HEK293T (cell line): ENCODE data around the gene GXYLT1.
A peak's percentile ranks its signal among the peaks of the same experiment; 100 is the strongest.

Source experiments
- CTCF ChIA-PET: fragments of 350-600 bp; formaldehyde crosslinking; extraction: SDS; loops from one replicate; lab custom pipeline; 2021; ENCODE audit warnings: antibody characterized with exemption, inconsistent platforms; lab: Yijun Ruan, JAX
- POLR2A ChIA-PET: fragments of 350-600 bp; formaldehyde crosslinking; extraction: SDS; loops from one replicate; lab custom pipeline; 2020; ENCODE audit warnings: antibody characterized with exemption, inconsistent platforms; lab: Yijun Ruan, JAX
- DNase-seq: peaks from one replicate; pipeline ENCODE4 v3.0.0; 2012; ENCODE audit warnings: mixed read lengths; ENCODE audit errors: extremely low spot score
- ARNT ChIP-seq: fragments of 450-650 bp; IDR thresholded peaks from 2 replicates; pipeline ENCODE4 v1.6.1; 2017; ENCODE audit warnings: mild to moderate bottlenecking
- BHLHE40 ChIP-seq: fragments of 450-650 bp; IDR thresholded peaks from 2 replicates; pipeline ENCODE4 v1.6.1; 2016; ENCODE audit warnings: mild to moderate bottlenecking, moderate library complexity, borderline replicate concordance
- CTBP1 ChIP-seq: fragments of 450-650 bp; IDR thresholded peaks from 2 replicates; pipeline ENCODE4 v1.6.1; 2016; ENCODE audit warnings: borderline replicate concordance
- ELF4 ChIP-seq: fragments of 450-650 bp; IDR thresholded peaks from 2 replicates; pipeline ENCODE4 v1.6.1; 2017; ENCODE audit warnings: antibody characterized with exemption
- FOXA1 ChIP-seq: fragments of 450-650 bp; IDR thresholded peaks from 2 replicates; pipeline ENCODE4 v1.6.1; 2016; ENCODE audit warnings: mild to moderate bottlenecking
- FOXK2 ChIP-seq: fragments of 450-650 bp; IDR thresholded peaks from 2 replicates; pipeline ENCODE4 v1.6.1; 2016; ENCODE audit warnings: mild to moderate bottlenecking
- FOXM1 ChIP-seq: fragments of 450-650 bp; IDR thresholded peaks from 2 replicates; pipeline ENCODE4 v1.6.1; 2017; ENCODE audit warnings: mild to moderate bottlenecking, borderline replicate concordance
- HDGF ChIP-seq: fragments of 450-650 bp; IDR thresholded peaks from 2 replicates; pipeline ENCODE4 v1.6.1; 2017; ENCODE audit warnings: antibody characterized with exemption, borderline replicate concordance
- L3MBTL2 ChIP-seq: fragments of 450-650 bp; conservative IDR thresholded peaks from 2 replicates; pipeline ENCODE4 v1.6.1; 2016; ENCODE audit warnings: mild to moderate bottlenecking
- LEF1 ChIP-seq: fragments of 450-650 bp; IDR thresholded peaks from 2 replicates; pipeline ENCODE4 v1.6.1; 2017; ENCODE audit warnings: mild to moderate bottlenecking, borderline replicate concordance
- NFRKB ChIP-seq: fragments of 450-650 bp; IDR thresholded peaks from 2 replicates; pipeline ENCODE4 v1.6.1; 2016; ENCODE audit warnings: mild to moderate bottlenecking, moderate library complexity
- PKNOX1 ChIP-seq: fragments of 450-650 bp; IDR thresholded peaks from 2 replicates; pipeline ENCODE4 v1.6.1; 2016
- SP1 ChIP-seq: fragments of 450-650 bp; IDR thresholded peaks from 2 replicates; pipeline ENCODE4 v1.6.1; 2017
- SUZ12 ChIP-seq: fragments of 450-650 bp; IDR thresholded peaks from 2 replicates; pipeline ENCODE4 v1.6.1; 2016; ENCODE audit warnings: mild to moderate bottlenecking
- TARDBP ChIP-seq: fragments of 450-650 bp; IDR thresholded peaks from 2 replicates; pipeline ENCODE4 v1.6.1; 2016
- ZNF384 ChIP-seq: fragments of 450-650 bp; IDR thresholded peaks from 2 replicates; pipeline ENCODE4 v1.6.1; 2016

The GXYLT1 gene

DNA sequence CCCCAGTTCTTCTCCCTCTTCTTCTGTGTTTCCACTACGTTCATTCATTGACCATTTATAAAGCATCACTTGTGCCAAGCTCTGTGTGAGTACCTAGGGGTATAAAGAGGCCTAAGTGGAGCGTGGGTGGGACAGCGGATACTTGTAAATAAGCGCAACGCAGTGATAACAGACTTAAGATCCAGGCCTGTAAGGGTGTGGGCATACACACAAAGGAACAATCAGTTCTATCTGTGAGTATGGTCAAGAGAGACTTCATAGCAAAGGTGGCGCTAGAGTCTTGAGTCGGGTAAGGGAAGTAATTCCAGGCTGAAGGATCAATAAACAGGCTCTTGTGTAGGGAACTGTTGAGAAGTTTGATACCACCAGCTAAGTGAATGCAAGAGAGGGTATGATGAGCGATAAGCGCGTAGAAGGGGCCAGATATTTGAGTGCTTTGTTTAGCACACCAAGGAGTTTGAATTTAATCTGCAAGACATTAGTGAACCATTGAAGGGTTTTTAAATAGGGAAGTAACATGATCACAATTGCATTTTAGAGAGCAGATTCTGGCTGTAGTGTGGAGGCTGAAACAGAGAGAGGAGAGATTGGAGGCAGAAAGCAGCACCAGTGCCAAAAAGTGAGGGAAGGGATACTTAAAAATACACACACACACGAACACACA, 1.0 kb upstream of the GXYLT1 start:
- TF ChIP-seq TARDBP (no peak), FOXA1 (no peak), SP1 (no peak), ZNF384 (no peak), NFRKB (no peak), FOXM1 (no peak), ELF4 (no peak), CTBP1 (no peak), HDGF (no peak), SUZ12 (no peak), ARNT (no peak), BHLHE40 (no peak), LEF1 (no peak), FOXK2 (no peak), L3MBTL2 (no peak), PKNOX1 (no peak)
- DNase-seq = no peak
- POLR2A ChIA-PET = interaction anchor here (0.7 to 1.5 kb wide), 5 partner anchors 9 to 221 kb away, joined by 3 to 7 read pairs (median 4); partner anchors contain the start of gene YAF2
- CTCF ChIA-PET = interaction anchor here (0.6 kb wide), 1 partner anchor 153 kb away, joined by 3 read pairs; no protein-coding TSS in a partner anchor

DNA sequence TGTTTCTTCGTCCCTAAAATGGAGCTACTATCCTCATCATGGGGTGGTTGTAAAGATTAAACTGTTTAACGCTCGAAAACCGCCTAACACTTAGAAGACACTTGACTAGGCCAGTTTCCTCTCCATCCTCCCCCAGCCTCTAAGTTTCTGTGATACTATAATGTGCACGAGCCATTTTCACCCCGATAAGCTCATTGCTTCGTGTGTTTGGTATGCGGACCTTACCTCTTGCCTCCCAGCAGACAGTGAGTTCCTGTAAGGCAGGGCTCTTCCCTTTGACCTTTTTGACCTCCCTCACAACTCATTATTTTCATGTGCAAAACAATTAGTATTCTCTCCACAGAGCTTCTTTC, 499 bp upstream of the GXYLT1 start:
- POLR2A ChIA-PET = interaction anchor here (0.7 to 1.5 kb wide), 5 partner anchors 9 to 221 kb away, joined by 3 to 7 read pairs (median 4); partner anchors contain the start of gene YAF2
- DNase-seq = no peak
- CTCF ChIA-PET = interaction anchor here (0.6 kb wide), 1 partner anchor 154 kb away, joined by 3 read pairs; no protein-coding TSS in a partner anchor
- TF ChIP-seq FOXK2 (no peak), BHLHE40 (no peak), SP1 (no peak), NFRKB (no peak), ARNT (no peak), LEF1 (no peak), FOXA1 (no peak), ZNF384 (no peak), HDGF (no peak), SUZ12 (no peak), CTBP1 (no peak), PKNOX1 (no peak), TARDBP (no peak)

DNA sequence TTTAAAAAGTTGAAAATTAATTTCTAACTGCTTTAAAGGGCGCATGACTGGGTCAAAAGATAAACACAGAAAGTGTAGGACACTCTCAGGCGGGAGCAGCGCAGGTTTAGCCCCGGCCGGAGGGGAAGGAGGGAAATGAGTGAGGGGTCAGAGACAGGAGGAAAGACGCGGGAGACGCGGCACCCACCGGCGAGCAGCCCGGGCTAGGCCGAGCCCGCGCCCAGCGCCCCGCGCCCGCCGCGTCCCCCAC, 591 bp downstream of the GXYLT1 start:
- CTCF ChIA-PET = no interaction called here
- DNase-seq = no peak
- TF ChIP-seq SUZ12 (no peak), FOXA1 (no peak), ARNT (no peak), SP1 (no peak), HDGF (no peak), ELF4 (no peak)
- POLR2A ChIA-PET = no interaction called here

DNA sequence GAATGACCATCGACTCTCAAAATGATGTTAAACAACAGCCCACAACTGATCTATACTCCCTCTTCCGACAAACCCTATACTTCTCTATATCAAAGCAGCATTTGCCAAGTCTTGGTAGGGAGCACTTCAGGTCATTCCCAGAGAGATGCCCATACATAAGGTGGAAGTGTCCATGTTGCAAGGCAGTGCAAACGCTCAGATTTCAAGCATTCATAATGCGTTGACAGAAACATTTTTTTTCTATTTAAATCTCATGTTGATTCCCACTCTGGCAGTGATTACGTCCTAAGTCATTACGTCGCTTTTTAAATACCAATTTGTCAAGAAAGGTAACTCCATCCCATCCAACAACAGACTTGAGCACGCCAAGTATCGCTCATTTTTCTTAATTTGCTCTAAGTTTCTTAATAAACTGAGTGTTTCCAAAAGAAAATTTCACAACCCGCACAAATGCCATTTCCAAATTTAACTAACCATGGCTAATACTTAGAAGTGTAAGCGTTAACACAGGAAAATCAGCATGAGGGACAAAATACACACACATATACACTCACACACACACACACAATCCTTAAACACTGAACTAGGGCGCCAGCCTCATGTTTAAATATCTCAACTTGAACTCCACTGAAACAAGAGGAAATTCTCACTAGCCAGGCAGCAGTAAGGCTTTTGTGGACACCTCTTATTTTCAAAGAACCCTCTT, 1.1 kb downstream of the GXYLT1 start:
- TF ChIP-seq SP1 (no peak), ELF4 (no peak), NFRKB (no peak), TARDBP (no peak), LEF1 (no peak), L3MBTL2 (no peak), HDGF (no peak), CTBP1 (no peak)
- DNase-seq = no peak
- ChIA-PET CTCF (no interaction called here), POLR2A (interaction anchor here (1.0 kb wide), 1 partner anchor 183 kb away, joined by 3 read pairs; the partner anchor contains the start of genes PPHLN1 and ZCRB1)

- CTCF ChIA-PET = interaction anchor here (0.7 kb wide), 1 partner anchor 668 kb away, joined by 3 read pairs; no protein-coding TSS in a partner anchor
- POLR2A ChIA-PET = interaction anchor here (0.6 kb wide), 1 partner anchor 970 kb away, joined by 3 read pairs; no protein-coding TSS in a partner anchor
Measured at GRCh38 chr12:42141981-42142606, 2.6 kb downstream of the GXYLT1 start.

More at GRCh38 chr12:42141981-42142606, 2.6 kb downstream of the GXYLT1 start:
- no peak for DNase-seq
- TF ChIP-seq PKNOX1 (peak; percentile 35; the same call in 1 of the 2 replicates), L3MBTL2 (no peak)
